K562 (cell line): ENCODE results near the gene GPATCH4. TPM values are rescaled to one million over a fixed set of nuclear protein-coding genes. Genes with fewer than 3 reads are reported as not detected.

Source experiments
- EP400 ChIP-seq: fragments of 450-650 bp; IDR thresholded peaks from 2 replicates; pipeline ENCODE4 v1.6.1; 2017; ENCODE audit warnings: antibody characterized with exemption, mild to moderate bottlenecking, moderate library complexity
- HDAC1 ChIP-seq, 2 experiments: fragments of 450-650 bp; IDR thresholded peaks; 2 replicates each; pipeline ENCODE4 v1.6.1; 2016 to 2017; ENCODE audit warnings: inconsistent platforms in 1 of 2, mild to moderate bottlenecking in 1 of 2, moderate library complexity in 1 of 2
- HLTF ChIP-seq: fragments of 450-650 bp; IDR thresholded peaks from 2 replicates; pipeline ENCODE4 v1.6.1; 2016
- HNRNPLL ChIP-seq: fragments of 200-400 bp; formaldehyde crosslinking; IDR thresholded peaks from 2 replicates; pipeline ENCODE4 v1.6.1; 2017; ENCODE audit warnings: low read length, low read depth, mild to moderate bottlenecking; ENCODE audit not compliant: poor library complexity, severe bottlenecking
- ILF3 ChIP-seq: fragments of 450-650 bp; IDR thresholded peaks from 2 replicates; pipeline ENCODE4 v1.6.1; 2018; ENCODE audit warnings: antibody characterized with exemption, mild to moderate bottlenecking, moderate library complexity, borderline replicate concordance
- KLF10 ChIP-seq: fragments of 250-450 bp; sonication (Bioruptor Pico); IDR thresholded peaks from 2 replicates; pipeline ENCODE4 v1.6.1; 2021; ENCODE audit warnings: matching md5 sums
- NBN ChIP-seq: fragments of 450-650 bp; IDR thresholded peaks from 2 replicates; pipeline ENCODE4 v1.6.1; 2016; ENCODE audit warnings: low read depth, mild to moderate bottlenecking
- NCOA1 ChIP-seq: fragments of 450-650 bp; IDR thresholded peaks from 2 replicates; pipeline ENCODE4 v1.6.1; 2016; ENCODE audit warnings: low read depth
- PURB ChIP-seq: sonication (generic); formaldehyde crosslinking; IDR thresholded peaks from 2 replicates; pipeline ENCODE4 v1.9.0; 2021; ENCODE audit warnings: low read depth, mild to moderate bottlenecking, missing genetic modification reagents
- SMAD2 ChIP-seq: fragments of 150-350 bp; IDR thresholded peaks from 2 replicates; pipeline ENCODE4 v1.6.1; 2014; ENCODE audit warnings: low read depth, mild to moderate bottlenecking, low read length
- TEAD1 ChIP-seq, 2 experiments: fragments of 450-650 bp in 1 of 2; sonication (generic) in 1 of 2; formaldehyde crosslinking; IDR thresholded peaks; 2 replicates each; pipeline versions ENCODE4 v1.4.0 to v1.8.0; 2020 to 2022; ENCODE audit warnings: mild to moderate bottlenecking in 2 of 2, missing genetic modification reagents in 1 of 2
- TEAD4 ChIP-seq, 2 experiments: sonication (generic) in 1 of 2; formaldehyde crosslinking in 1 of 2; IDR thresholded peaks; 2 replicates each; pipeline versions ENCODE4 v1.6.1 to v1.8.0; 2012 to 2022; ENCODE audit warnings: borderline replicate concordance in 1 of 2, inconsistent platforms in 1 of 2, low read length in 1 of 2, mild to moderate bottlenecking in 1 of 2, missing genetic modification reagents in 1 of 2
- ZNF354B ChIP-seq: fragments of 250-450 bp; sonication (Bioruptor Pico); IDR thresholded peaks from 2 replicates; pipeline ENCODE4 v1.4.0; 2020
- polyA plus RNA-seq, 8 experiments: library from polyadenylated mRNA; depleted of rRNA in 4 of 8; stranded (reverse) in 5 of 8; unstranded in 3 of 8; fragments of >200 nt; fragmentation: Nextera tagmentation in 2 of 8; fragmentation: Illumina TruSeq in 1 of 8; extraction: Ambion mirVana in 2 of 8; extraction: Trizol in 1 of 8; gene quantifications; 2 replicates each; pipeline versions ENCODE4 v1.2.1 to v1.2.3, GENCODE V29; 2011 to 2014; ENCODE audit warnings: inconsistent platforms in 1 of 8, missing spikeins in 1 of 8
- total RNA-seq, 7 experiments: library from RNA; depleted of rRNA in 6 of 7; stranded (reverse); fragments of >200 nt in 6 of 7; fragmentation: Illumina TruSeq in 2 of 7; extraction: Trizol in 2 of 7; gene quantifications; 2 replicates each; pipeline versions ENCODE4 v1.2.1 to v1.2.3, GENCODE V29; 2011 to 2021; ENCODE audit warnings: low replicate concordance in 1 of 7
- TF ChIP-seq, protein P1 (sequence below): fragments of 450-650 bp; formaldehyde crosslinking; IDR thresholded peaks from 2 replicates; pipeline ENCODE4 v1.4.0; 2020; ENCODE audit warnings: mild to moderate bottlenecking, mixed read lengths
- TF ChIP-seq, protein P2 (sequence below), 3 experiments: IDR thresholded peaks in 2 of 3; conservative IDR thresholded peaks in 1 of 3; 2 replicates each; pipeline ENCODE4 v1.5.1; 2011 to 2012; ENCODE audit warnings: low read length in 3 of 3, mild to moderate bottlenecking in 3 of 3, control low read depth in 2 of 3, improper control_type of control experiment in 1 of 3, inconsistent platforms in 1 of 3, low read depth in 1 of 3, mixed read lengths in 1 of 3, moderate library complexity in 1 of 3; ENCODE audit not compliant: insufficient read depth in 2 of 3
- TF ChIP-seq, protein P3 (sequence below): sonication (generic); formaldehyde crosslinking; IDR thresholded peaks from 2 replicates; pipeline ENCODE4 v1.8.0; 2022; ENCODE audit warnings: mild to moderate bottlenecking, missing genetic modification reagents, borderline replicate concordance
- TF ChIP-seq, protein P4 (sequence below): fragments of 250-450 bp; sonication (Bioruptor Pico); IDR thresholded peaks from 2 replicates; pipeline ENCODE4 v1.8.0; 2021; ENCODE audit warnings: mild to moderate bottlenecking, moderate library complexity

GPATCH4 gene
- total and polyA plus RNA-seq, 9 of the 15 experiments (the other 6 are each of a cell fraction or from before 2014, with no cell fraction given) = 43.7 to 105 (median 76.5) TPM

DNA sequence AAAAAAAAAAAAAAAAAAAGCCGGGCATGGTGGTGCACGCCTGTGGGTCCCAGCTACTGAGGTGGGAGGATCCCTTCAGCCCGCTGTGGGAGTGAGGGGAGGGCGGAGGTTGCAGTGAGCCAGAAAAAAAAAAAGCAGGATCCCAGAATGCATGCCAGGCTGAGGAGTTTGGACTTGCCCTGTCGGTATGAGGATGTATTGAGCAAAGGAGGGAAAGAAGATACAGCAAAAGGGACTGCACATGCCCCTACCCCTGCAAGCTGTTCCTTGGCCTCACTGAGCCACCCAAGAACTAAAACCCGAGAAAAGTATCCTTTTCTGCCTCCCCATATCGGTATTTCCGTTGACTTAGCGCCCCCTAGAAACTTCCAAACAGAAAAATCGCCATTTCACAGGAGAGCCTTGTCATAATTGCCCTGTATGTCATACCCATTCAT lies 1.3 kb upstream of the GPATCH4 start (continued):
- peak; percentile 38; the same call in 1 of the 2 replicates for TF ChIP-seq TEAD4 (IDR thresholded peaks at IDR 0.05; ENCODE audit: low read length)
- no peak for TF ChIP-seq TEAD4 (CRISPR knock-in tag; IDR thresholded peaks at IDR 0.05; ENCODE audit: borderline replicate concordance)
- TF ChIP-seq, protein P1, sequence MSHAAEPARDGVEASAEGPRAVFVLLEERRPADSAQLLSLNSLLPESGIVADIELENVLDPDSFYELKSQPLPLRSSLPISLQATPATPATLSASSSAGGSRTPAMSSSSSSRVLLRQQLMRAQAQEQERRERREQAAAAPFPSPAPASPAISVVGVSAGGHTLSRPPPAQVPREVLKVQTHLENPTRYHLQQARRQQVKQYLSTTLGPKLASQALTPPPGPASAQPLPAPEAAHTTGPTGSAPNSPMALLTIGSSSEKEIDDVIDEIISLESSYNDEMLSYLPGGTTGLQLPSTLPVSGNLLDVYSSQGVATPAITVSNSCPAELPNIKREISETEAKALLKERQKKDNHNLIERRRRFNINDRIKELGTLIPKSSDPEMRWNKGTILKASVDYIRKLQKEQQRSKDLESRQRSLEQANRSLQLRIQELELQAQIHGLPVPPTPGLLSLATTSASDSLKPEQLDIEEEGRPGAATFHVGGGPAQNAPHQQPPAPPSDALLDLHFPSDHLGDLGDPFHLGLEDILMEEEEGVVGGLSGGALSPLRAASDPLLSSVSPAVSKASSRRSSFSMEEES (CRISPR knock-in tag) = no peak
- no peak for TF ChIP-seq ZNF354B (CRISPR knock-in tag)
- TF ChIP-seq KLF10 (CRISPR knock-in tag) = no peak
- TF ChIP-seq, protein P2, sequence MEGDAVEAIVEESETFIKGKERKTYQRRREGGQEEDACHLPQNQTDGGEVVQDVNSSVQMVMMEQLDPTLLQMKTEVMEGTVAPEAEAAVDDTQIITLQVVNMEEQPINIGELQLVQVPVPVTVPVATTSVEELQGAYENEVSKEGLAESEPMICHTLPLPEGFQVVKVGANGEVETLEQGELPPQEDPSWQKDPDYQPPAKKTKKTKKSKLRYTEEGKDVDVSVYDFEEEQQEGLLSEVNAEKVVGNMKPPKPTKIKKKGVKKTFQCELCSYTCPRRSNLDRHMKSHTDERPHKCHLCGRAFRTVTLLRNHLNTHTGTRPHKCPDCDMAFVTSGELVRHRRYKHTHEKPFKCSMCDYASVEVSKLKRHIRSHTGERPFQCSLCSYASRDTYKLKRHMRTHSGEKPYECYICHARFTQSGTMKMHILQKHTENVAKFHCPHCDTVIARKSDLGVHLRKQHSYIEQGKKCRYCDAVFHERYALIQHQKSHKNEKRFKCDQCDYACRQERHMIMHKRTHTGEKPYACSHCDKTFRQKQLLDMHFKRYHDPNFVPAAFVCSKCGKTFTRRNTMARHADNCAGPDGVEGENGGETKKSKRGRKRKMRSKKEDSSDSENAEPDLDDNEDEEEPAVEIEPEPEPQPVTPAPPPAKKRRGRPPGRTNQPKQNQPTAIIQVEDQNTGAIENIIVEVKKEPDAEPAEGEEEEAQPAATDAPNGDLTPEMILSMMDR (IDR thresholded peaks at IDR 0.05 in 2 of 3, conservative IDR thresholded peaks at IDR 0.05 in 1 of 3; ENCODE audit: insufficient read depth in 2 of 3, low read depth in 1 of 3, low read length in 3 of 3) = peak; percentile 65 to 78 (median 78)
- TF ChIP-seq, protein P3, sequence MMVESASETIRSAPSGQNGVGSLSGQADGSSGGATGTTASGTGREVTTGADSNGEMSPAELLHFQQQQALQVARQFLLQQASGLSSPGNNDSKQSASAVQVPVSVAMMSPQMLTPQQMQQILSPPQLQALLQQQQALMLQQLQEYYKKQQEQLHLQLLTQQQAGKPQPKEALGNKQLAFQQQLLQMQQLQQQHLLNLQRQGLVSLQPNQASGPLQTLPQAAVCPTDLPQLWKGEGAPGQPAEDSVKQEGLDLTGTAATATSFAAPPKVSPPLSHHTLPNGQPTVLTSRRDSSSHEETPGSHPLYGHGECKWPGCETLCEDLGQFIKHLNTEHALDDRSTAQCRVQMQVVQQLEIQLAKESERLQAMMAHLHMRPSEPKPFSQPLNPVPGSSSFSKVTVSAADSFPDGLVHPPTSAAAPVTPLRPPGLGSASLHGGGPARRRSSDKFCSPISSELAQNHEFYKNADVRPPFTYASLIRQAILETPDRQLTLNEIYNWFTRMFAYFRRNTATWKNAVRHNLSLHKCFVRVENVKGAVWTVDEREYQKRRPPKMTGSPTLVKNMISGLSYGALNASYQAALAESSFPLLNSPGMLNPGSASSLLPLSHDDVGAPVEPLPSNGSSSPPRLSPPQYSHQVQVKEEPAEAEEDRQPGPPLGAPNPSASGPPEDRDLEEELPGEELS (CRISPR knock-in tag) = no peak
- no peak for TF ChIP-seq ILF3
- TF ChIP-seq HNRNPLL = no peak
- TF ChIP-seq NBN = no peak
- peak; percentile 38; the same call in 1 of the 2 replicates for TF ChIP-seq HLTF
- TF ChIP-seq NCOA1 = no peak
- TF ChIP-seq TEAD1 (CRISPR knock-in tag; IDR thresholded peaks at IDR 0.05) = peak in 1 of 2 experiments; percentile 64; a peak in 2 of 4 replicates
- TF ChIP-seq, protein P4, sequence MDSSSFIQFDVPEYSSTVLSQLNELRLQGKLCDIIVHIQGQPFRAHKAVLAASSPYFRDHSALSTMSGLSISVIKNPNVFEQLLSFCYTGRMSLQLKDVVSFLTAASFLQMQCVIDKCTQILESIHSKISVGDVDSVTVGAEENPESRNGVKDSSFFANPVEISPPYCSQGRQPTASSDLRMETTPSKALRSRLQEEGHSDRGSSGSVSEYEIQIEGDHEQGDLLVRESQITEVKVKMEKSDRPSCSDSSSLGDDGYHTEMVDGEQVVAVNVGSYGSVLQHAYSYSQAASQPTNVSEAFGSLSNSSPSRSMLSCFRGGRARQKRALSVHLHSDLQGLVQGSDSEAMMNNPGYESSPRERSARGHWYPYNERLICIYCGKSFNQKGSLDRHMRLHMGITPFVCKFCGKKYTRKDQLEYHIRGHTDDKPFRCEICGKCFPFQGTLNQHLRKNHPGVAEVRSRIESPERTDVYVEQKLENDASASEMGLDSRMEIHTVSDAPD (CRISPR knock-in tag) = no peak
- 0 out of 4 replicates have a peak, but pooled peaks of 1 of the 2 experiments have one; percentile 17 for TF ChIP-seq HDAC1 (IDR thresholded peaks at IDR 0.05)
- no peak for TF ChIP-seq EP400
- no peak for TF ChIP-seq SMAD2
- no peak for TF ChIP-seq PURB (CRISPR knock-in tag)
